Measurements from ENCODE around the gene KY. TPM values are rescaled to one million over a fixed set of nuclear protein-coding genes. Genes with fewer than 3 reads are reported as not detected.

The KY gene
- total and polyA plus RNA-seq, 2 experiments from 2014 or later = not detected

GRCh38 chr3:134600685-134601463 is 49.9 kb downstream of the KY start (continued):
- TF ChIP-seq ETS1 (IDR thresholded peaks at IDR 0.05) (no peak), CTCF (conservative IDR thresholded peaks at IDR 0.05; ENCODE audit: low read depth in 2 of 2) (peak; percentile 88 to 99), EZH2phosphoT487 (IDR thresholded peaks at IDR 0.05; ENCODE audit: unreplicated experiment) (no peak), REST (IDR thresholded peaks at IDR 0.05; ENCODE audit: unreplicated experiment) (peak; percentile 56)

GRCh38 chr3:134600206-134600605 is 50.6 kb downstream of the KY start:
- H3K9me3 Mint-ChIP-seq = no peaks in the 10 kb centered on the region
- 0 out of 2 replicates have a peak, but pooled peaks cover 2% of the 10 kb centered on the region for H3K4me1 ChIP-seq (ENCODE audit: insufficient read depth)
- no peaks in the 10 kb centered on the region; the same call in 1 of the 2 replicates for H3K9me2 ChIP-seq (ENCODE audit: insufficient read depth)
- ATAC-seq (no peak), DNase-seq (ENCODE audit: low spot score) (no peak)
- no peaks in the 10 kb centered on the region for H3K36me3 Mint-ChIP-seq (ENCODE audit: low read depth)
- H3K4me3 ChIP-seq = peak overlapping the region; percentile 45; the same call in 1 of the 2 replicates
- H3K27ac ChIP-seq (ENCODE audit: low read depth) = no peak overlapping the region
- no peak overlapping the region for H2AFZ ChIP-seq
- no peaks in the 10 kb centered on the region for H3K36me3 ChIP-seq (ENCODE audit: insufficient read depth)
- no peaks in the 10 kb centered on the region for H3F3A ChIP-seq (replicated peaks; ENCODE audit: low read depth)
- peaks cover 14% of the 10 kb centered on the region for H3K27me3 Mint-ChIP-seq (ENCODE audit: insufficient read depth, low read depth, poor library complexity)
- H3K79me2 ChIP-seq (replicated peaks; ENCODE audit: insufficient read depth) = no peaks in the 10 kb centered on the region
- no peak overlapping the region for H3K4me2 ChIP-seq
- no peaks in the 10 kb centered on the region for H4K20me1 ChIP-seq (replicated peaks; ENCODE audit: insufficient read depth)
- no peak overlapping the region for H3K27ac Mint-ChIP-seq
- TF ChIP-seq STAT1 (IDR thresholded peaks at IDR 0.05; ENCODE audit: unreplicated experiment) (no peak), EZH2 (IDR thresholded peaks at IDR 0.05; ENCODE audit: low read depth, unreplicated experiment) (no peak)
- no peak overlapping the region for H3K4me3 Mint-ChIP-seq
- H3K4me1 Mint-ChIP-seq = peaks cover 6% of the 10 kb centered on the region; the same call in 2 of the 3 replicates
- H3K27me3 ChIP-seq (ENCODE audit: insufficient read depth) = no peaks in the 10 kb centered on the region

All from GM23338 (cell line).